Spleen (tissue), 7 donors: ENCODE results near the gene ZNF367.
A peak's percentile ranks its signal among the peaks of the same experiment; 100 is the strongest.

ENCODE experiments used
- POLR2A ChIP-seq, 3 donors: fragments of 450-650 bp; IDR thresholded peaks; one replicate each; pipeline ENCODE4 v1.5.1; 2017; ENCODE audit warnings: antibody characterized with exemption in 3 of 3, mild to moderate bottlenecking in 1 of 3
- POLR2AphosphoS5 ChIP-seq, 3 donors: sonication (generic); formaldehyde crosslinking; IDR thresholded peaks; one replicate each; pipeline ENCODE4 v1.5.1; 2017; ENCODE audit warnings: antibody characterized with exemption in 3 of 3
- TF ChIP-seq, protein P1 (sequence below), 11 experiments: fragments of 200-600 bp in 7 of 11; fragments of 450-650 bp in 4 of 11; sonication (generic) in 4 of 11; IDR thresholded peaks in 8 of 11; conservative IDR thresholded peaks in 3 of 11; 1 replicate in 7 of 11; 2 replicates in 4 of 11; pipeline versions ENCODE4 v1.4.0 to v1.8.0; 2016 to 2021; ENCODE audit warnings: antibody characterized with exemption in 11 of 11, inconsistent platforms in 4 of 11, mild to moderate bottlenecking in 1 of 11
- donor health status: DM: no; HTN: no; CAD: no; lungs with moderate emphysema.
- donor health status: DM: no; HTN: no; CAD: no.
- donor health status: DM: no; HTN: no; CAD: no.

DNA sequence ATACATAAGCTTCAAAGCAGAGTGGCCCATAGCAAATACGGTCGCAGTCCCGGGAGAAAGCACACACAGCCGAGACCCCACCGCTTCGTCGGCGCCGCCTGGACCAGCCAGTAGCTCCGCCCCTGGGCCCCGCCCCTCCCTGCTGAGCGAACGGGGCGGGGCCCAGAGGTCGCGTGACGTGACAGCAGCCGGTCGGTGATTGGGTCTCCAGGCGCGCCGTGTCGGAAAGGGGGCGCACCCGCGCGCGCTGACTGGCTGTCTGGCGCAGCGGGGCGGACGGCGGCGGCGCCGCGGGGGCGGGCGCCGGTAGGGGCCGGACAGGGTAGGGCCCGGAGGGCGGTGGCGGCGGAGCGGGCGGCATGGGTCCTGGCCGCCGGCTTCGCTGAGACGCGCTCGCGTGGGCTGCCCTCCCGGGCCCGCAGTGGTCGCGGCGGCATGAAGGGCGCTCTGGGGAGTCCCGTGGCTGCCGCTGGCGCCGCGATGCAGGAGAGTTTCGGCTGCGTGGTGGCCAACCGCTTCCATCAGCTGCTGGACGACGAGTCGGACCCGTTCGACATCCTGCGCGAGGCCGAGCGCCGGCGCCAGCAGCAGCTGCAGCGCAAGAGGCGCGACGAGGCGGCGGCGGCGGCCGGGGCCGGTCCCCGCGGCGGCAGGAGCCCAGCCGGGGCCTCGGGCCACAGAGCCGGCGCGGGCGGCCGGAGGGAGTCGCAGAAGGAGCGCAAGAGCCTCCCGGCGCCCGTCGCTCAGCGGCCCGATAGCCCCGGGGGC, 31.9 kb upstream of the ZNF367 start, which contains the start of gene HABP4:
- TF ChIP-seq POLR2A (IDR thresholded peaks at IDR 0.05) = no peak
- TF ChIP-seq, protein P1, sequence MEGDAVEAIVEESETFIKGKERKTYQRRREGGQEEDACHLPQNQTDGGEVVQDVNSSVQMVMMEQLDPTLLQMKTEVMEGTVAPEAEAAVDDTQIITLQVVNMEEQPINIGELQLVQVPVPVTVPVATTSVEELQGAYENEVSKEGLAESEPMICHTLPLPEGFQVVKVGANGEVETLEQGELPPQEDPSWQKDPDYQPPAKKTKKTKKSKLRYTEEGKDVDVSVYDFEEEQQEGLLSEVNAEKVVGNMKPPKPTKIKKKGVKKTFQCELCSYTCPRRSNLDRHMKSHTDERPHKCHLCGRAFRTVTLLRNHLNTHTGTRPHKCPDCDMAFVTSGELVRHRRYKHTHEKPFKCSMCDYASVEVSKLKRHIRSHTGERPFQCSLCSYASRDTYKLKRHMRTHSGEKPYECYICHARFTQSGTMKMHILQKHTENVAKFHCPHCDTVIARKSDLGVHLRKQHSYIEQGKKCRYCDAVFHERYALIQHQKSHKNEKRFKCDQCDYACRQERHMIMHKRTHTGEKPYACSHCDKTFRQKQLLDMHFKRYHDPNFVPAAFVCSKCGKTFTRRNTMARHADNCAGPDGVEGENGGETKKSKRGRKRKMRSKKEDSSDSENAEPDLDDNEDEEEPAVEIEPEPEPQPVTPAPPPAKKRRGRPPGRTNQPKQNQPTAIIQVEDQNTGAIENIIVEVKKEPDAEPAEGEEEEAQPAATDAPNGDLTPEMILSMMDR (IDR thresholded peaks at IDR 0.05 in 8 of 11, conservative IDR thresholded peaks at IDR 0.05 in 3 of 11) = peak in 5 of 11 experiments; percentile 16 to 37 (median 22)
- peak; percentile 68 to 83 (median 75) for TF ChIP-seq POLR2AphosphoS5 (IDR thresholded peaks at IDR 0.05)
